Endothelial cell of umbilical vein (primary cell): ENCODE results near the gene FAM131B. TPM values are rescaled to one million over a fixed set of nuclear protein-coding genes. Genes with fewer than 3 reads are reported as not detected.

ENCODE experiments used
- BruUV-seq: library from RNA; stranded (reverse); fragments of 400-500 nt; replicated peaks from 2 replicates; lab custom pipeline; 2021; lab: Mats Ljungman, UMichigan
- CTCF ChIA-PET: fragments of 300-600, 350-600 bp; sonication (Branson Sonifier 250); formaldehyde crosslinking; loops from one replicate; lab custom pipeline; 2021; ENCODE audit warnings: antibody characterized with exemption, inconsistent platforms; lab: Charles Lee
- POLR2A ChIA-PET: fragments of 300-600, 350-600 bp; sonication (Branson Sonifier 250); formaldehyde crosslinking; loops from one replicate; lab custom pipeline; 2021; ENCODE audit warnings: antibody characterized with exemption, inconsistent platforms; lab: Charles Lee
- DNase-seq: peaks from one replicate; pipeline ENCODE4 v3.0.0-alpha.2; 2011; ENCODE audit warnings: low read depth, low spot score
- FAIRE-seq: peaks from 2 replicates; lab custom pipeline; 2011; peaks lifted over from hg19 to GRCh38; lab: Jason Lieb, UNC
- H2AFZ ChIP-seq: 2 replicates; pipeline ENCODE4 v1.6.0; 2012; ENCODE audit warnings: low read depth, low read length, control low read depth, inconsistent platforms
- H3K27ac ChIP-seq: 2 replicates; pipeline ENCODE4 v1.5.1; 2011; ENCODE audit warnings: low read depth, mild to moderate bottlenecking, control low read depth, low read length, moderate library complexity; ENCODE audit not compliant: insufficient read depth
- H3K27me3 ChIP-seq, 2 experiments: 2 replicates each; pipeline versions ENCODE4 v1.6.0 to v1.6.1; 2011; ENCODE audit warnings: low read length in 2 of 2, mixed read lengths in 1 of 2; ENCODE audit not compliant: control insufficient read depth in 2 of 2, insufficient read depth in 2 of 2
- H3K36me3 ChIP-seq, 2 experiments: 2 replicates in 1 of 2; 3 replicates in 1 of 2; pipeline ENCODE4 v1.5.1; 2011; ENCODE audit warnings: low read length in 2 of 2, mild to moderate bottlenecking in 1 of 2, moderate library complexity in 1 of 2; ENCODE audit not compliant: control insufficient read depth in 2 of 2, insufficient read depth in 2 of 2; ENCODE audit errors: extremely low read depth in 1 of 2
- H3K4me1 ChIP-seq: 3 replicates; pipeline ENCODE4 v1.5.1; 2011; ENCODE audit warnings: mild to moderate bottlenecking, low read length; ENCODE audit not compliant: control insufficient read depth, insufficient read depth; ENCODE audit errors: extremely low read depth
- H3K4me2 ChIP-seq: 2 replicates; pipeline ENCODE4 v1.6.1; 2011; ENCODE audit warnings: low read length, control low read depth, mixed read lengths; ENCODE audit not compliant: insufficient read depth
- H3K4me3 ChIP-seq, 3 experiments: fragments of 200-600 bp in 1 of 3; sonication (generic), shearing (Covaris generic) in 1 of 3; replicated peaks in 1 of 3; 2 replicates each; pipeline ENCODE4 v1.5.1; 2011 to 2016; ENCODE audit warnings: control low read depth in 3 of 3, low read length in 3 of 3, mild to moderate bottlenecking in 2 of 3, inconsistent platforms in 1 of 3, low read depth in 1 of 3, moderate library complexity in 1 of 3; ENCODE audit not compliant: insufficient read depth in 1 of 3
- H3K79me2 ChIP-seq: 2 replicates; pipeline ENCODE4 v1.6.0; 2012; ENCODE audit warnings: low read length, inconsistent platforms; ENCODE audit not compliant: control insufficient read depth, insufficient read depth
- H3K9ac ChIP-seq: replicated peaks from 2 replicates; pipeline ENCODE3; 2011; ENCODE audit warnings: low read length, control low read depth; ENCODE audit not compliant: insufficient read depth; ENCODE audit errors: extremely low read depth
- H3K9me1 ChIP-seq: replicated peaks from 3 replicates; pipeline ENCODE4 v1.6.0; 2011; ENCODE audit warnings: mild to moderate bottlenecking, low read length; ENCODE audit not compliant: control insufficient read depth, insufficient read depth; ENCODE audit errors: extremely low read depth
- H3K9me3 ChIP-seq: replicated peaks from 2 replicates; pipeline ENCODE4 v1.5.1; 2012; ENCODE audit warnings: low read length, inconsistent platforms; ENCODE audit not compliant: control insufficient read depth, insufficient read depth
- H4K20me1 ChIP-seq: replicated peaks from 2 replicates; pipeline ENCODE3; 2011; ENCODE audit warnings: mild to moderate bottlenecking, low read length; ENCODE audit not compliant: control insufficient read depth, insufficient read depth; ENCODE audit errors: extremely low read depth
- CTCF ChIP-seq, 2 donors: IDR thresholded peaks; 1 replicate in 1 of 2; 2 replicates in 1 of 2; pipeline ENCODE4 v1.5.1; 2011; ENCODE audit warnings: low read length in 2 of 2, mild to moderate bottlenecking in 2 of 2, moderate library complexity in 2 of 2, control low read depth in 1 of 2, inconsistent platforms in 1 of 2, low read depth in 1 of 2; ENCODE audit not compliant: insufficient read depth in 1 of 2; ENCODE audit errors: extremely low read depth in 1 of 2
- EZH2 ChIP-seq: IDR thresholded peaks from 2 replicates; pipeline ENCODE4 v1.6.1; 2012; ENCODE audit warnings: borderline replicate concordance, low read depth, mild to moderate bottlenecking, moderate library complexity, low read length, inconsistent platforms; ENCODE audit not compliant: severe bottlenecking
- GATA2 ChIP-seq: IDR thresholded peaks from 2 replicates; pipeline ENCODE4 v1.7.0; 2011; ENCODE audit warnings: low read depth, mild to moderate bottlenecking, moderate library complexity, mixed read lengths, low read length; ENCODE audit not compliant: insufficient read length, insufficient read depth
- JUN ChIP-seq: IDR thresholded peaks from 2 replicates; pipeline ENCODE4 v1.6.1; 2011; ENCODE audit warnings: borderline replicate concordance, low read depth; ENCODE audit not compliant: insufficient read length, insufficient read depth
- MYC ChIP-seq: IDR thresholded peaks from one replicate; pipeline ENCODE4 v1.6.1; 2011; ENCODE audit warnings: mild to moderate bottlenecking, low read depth, low read length
- POLR2A ChIP-seq: IDR thresholded peaks from 2 replicates; pipeline ENCODE4 v1.6.1; 2012; ENCODE audit warnings: low read depth, mild to moderate bottlenecking, control low read depth, low read length
- POLR2AphosphoS5 ChIP-seq: IDR thresholded peaks from 2 replicates; pipeline ENCODE4 v1.6.1; 2012; ENCODE audit warnings: low read depth, mild to moderate bottlenecking, control low read depth, low read length, moderate library complexity; ENCODE audit not compliant: insufficient read depth
- dilution Hi-C: fragments of 300-500 bp; cut with MboI; formaldehyde crosslinking; loops from one replicate; pipeline ENCODE4 v1.15.0; 2019; ENCODE audit warnings: low sequenced_read_pairs; ENCODE audit not compliant: extremely low pct_ligation_motif_present
- intact Hi-C: fragments of 100-400 bp; cut with micrococcal nuclease; formaldehyde crosslinking; loops from one replicate; pipeline ENCODE4 v1.10.0; 2022
- polyA plus RNA-seq, 4 experiments: library from polyadenylated mRNA; depleted of rRNA in 3 of 4; stranded (reverse) in 3 of 4; unstranded in 1 of 4; fragments of >200 nt; gene quantifications; 2 replicates each; pipeline versions ENCODE4 v1.2.1 to v1.2.3, GENCODE V29; 2011 to 2012; ENCODE audit warnings: missing spikeins in 1 of 4
- total RNA-seq: library from RNA; stranded (reverse); gene quantifications from 2 replicates; pipeline ENCODE4 v1.2.3, GENCODE V29; 2021

Gene FAM131B
- total and polyA plus RNA-seq, 2 donors (not counting 3 experiments of a cell fraction or from before 2014, with no cell fraction given): 1.6 to 1.8 TPM

GRCh38 chr7:143383642-143383957 lies 21.1 kb upstream of the FAM131B start:
- no TSS peak for BruUV-seq
- Histone ChIP-seq H3K9me1 (no peaks in the 10 kb centered on the region), H3K4me3 (peak overlapping the region in 2 of 3 experiments; percentile 76 to 94), H3K27me3 (no peaks in the 10 kb centered on the region), H3K4me1 (peaks cover 64% of the 10 kb centered on the region), H3K79me2 (peaks cover 90% of the 10 kb centered on the region), H3K4me2 (peak overlapping the region; percentile 74), H4K20me1 (no peaks in the 10 kb centered on the region), H3K36me3 (peaks cover 8 to 18% of the 10 kb centered on the region in 2 experiments), H3K9me3 (no peaks in the 10 kb centered on the region), H3K27ac (peak overlapping the region; percentile 7), H3K9ac (peak overlapping the region; percentile 37), H2AFZ (no peak overlapping the region)
- FAIRE-seq (peak; percentile 48), DNase-seq (no peak)
- dilution Hi-C loops: loop anchor here (25.0 kb wide), 1 partner anchor 129 kb away; no protein-coding TSS in a partner anchor
- intact Hi-C loops: loop anchor here (1.0 to 5.0 kb wide), 2 partner anchors 8 to 114 kb away; no protein-coding TSS in a partner anchor
- no peak for TF ChIP-seq MYC
- no peak for TF ChIP-seq POLR2A
- TF ChIP-seq GATA2: no peak
- no peak for TF ChIP-seq POLR2AphosphoS5
- TF ChIP-seq EZH2: no peak
- no peak for TF ChIP-seq JUN
- TF ChIP-seq CTCF (IDR thresholded peaks at IDR 0.05; ENCODE audit: extremely low read depth in 1 of 2, insufficient read depth in 1 of 2, low read depth in 1 of 2, low read length in 2 of 2): no peak
- CTCF ChIA-PET: interaction anchor here (0.7 to 2.2 kb wide), 7 partner anchors 9 to 353 kb away, joined by 3 to 11 read pairs (median 4); no protein-coding TSS in a partner anchor
- POLR2A ChIA-PET: interaction anchor here (0.9 to 1.7 kb wide), 7 partner anchors 10 to 143 kb away, joined by 3 to 10 read pairs (median 3); partner anchors contain the start of gene CASP2
